ENCODE data around the gene C21orf58. TPM values are rescaled to one million over a fixed set of nuclear protein-coding genes. Genes with fewer than 3 reads are reported as not detected.

Gene C21orf58
- total RNA-seq, 1 experiment from 2014 or later, result 10.8 TPM

DNA sequence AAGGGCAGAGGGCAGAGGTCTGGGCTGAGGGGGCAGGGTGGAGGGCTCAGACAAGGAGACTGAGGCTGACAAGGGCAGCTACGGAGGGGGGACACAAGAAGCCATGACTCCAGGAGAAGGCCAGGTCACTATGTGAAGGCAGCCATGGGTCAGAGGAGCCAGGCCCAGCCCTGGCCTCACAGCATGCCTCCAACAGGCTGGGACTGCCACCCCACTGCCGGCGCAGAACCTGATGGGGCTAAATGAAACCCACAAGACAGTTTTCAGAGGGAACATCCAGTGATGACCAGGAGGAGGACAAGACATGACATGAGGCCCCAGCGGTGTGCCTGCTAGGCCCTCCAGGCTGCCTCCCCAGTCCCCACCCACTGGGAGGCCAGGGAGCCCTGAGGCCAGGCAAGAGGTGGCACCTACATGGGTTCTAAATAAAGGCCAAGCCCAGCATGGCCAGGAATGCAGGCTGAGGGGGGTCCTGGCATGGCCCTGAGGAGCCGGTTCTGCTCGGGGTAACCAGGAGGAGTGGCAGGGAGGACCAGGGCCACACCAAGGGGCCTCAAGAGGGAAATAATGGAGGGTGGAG is 67.8 kb downstream of the C21orf58 start:
- no peaks in the 10 kb centered on the region for H4K20me1 ChIP-seq (ENCODE audit: insufficient read depth)
- no peaks in the 10 kb centered on the region for H3K9me3 ChIP-seq (ENCODE audit: control insufficient read depth in 1 of 2, insufficient read depth in 1 of 2, low read depth in 1 of 2, low read length in 2 of 2)
- H3K27me3 ChIP-seq (ENCODE audit: insufficient read depth, low read length), result no peaks in the 10 kb centered on the region
- ChIA-PET RAD21 (ENCODE audit: low non-redundant PET in 1 of 2, low total read pairs in 2 of 2, uncharacterized antibody in 2 of 2, unreplicated experiment in 2 of 2) (no interaction called here), CTCF (no interaction called here), POLR2A (no interaction called here)
- BruUV-seq (replicated peaks), result no TSS peak
- no peak overlapping the region for H3K4me3 ChIP-seq (replicated peaks in 1 of 2; ENCODE audit: low read depth in 1 of 2, low read length in 2 of 2)
- H3K27ac ChIP-seq (ENCODE audit: low read depth, low read length), result no peak overlapping the region
- H3K9ac ChIP-seq (ENCODE audit: low read length), result no peak overlapping the region
- peaks cover 2% of the 10 kb centered on the region for H3K79me2 ChIP-seq (ENCODE audit: insufficient read depth, low read length)
- no peak overlapping the region for H3K4me2 ChIP-seq (ENCODE audit: low read length)
- peaks cover 39 to 72% of the 10 kb centered on the region in 2 experiments for H3K36me3 ChIP-seq (ENCODE audit: control insufficient read depth in 1 of 2, insufficient read depth in 2 of 2, low read length in 2 of 2)
- H3K9me2 ChIP-seq (ENCODE audit: insufficient read depth), result no peaks in the 10 kb centered on the region
- no peak for DNase-seq (ENCODE audit: low read depth, low spot score)
- TF ChIP-seq EGR1 (IDR thresholded peaks at IDR 0.05; ENCODE audit: low read depth), result no peak
- no peak for TF ChIP-seq YY1 (IDR thresholded peaks at IDR 0.05; ENCODE audit: extremely low read depth, insufficient replicate concordance, low read depth, low read length)
- no peak for TF ChIP-seq FOSL1 (IDR thresholded peaks at IDR 0.05; ENCODE audit: low read depth)
- TF ChIP-seq, protein P1, sequence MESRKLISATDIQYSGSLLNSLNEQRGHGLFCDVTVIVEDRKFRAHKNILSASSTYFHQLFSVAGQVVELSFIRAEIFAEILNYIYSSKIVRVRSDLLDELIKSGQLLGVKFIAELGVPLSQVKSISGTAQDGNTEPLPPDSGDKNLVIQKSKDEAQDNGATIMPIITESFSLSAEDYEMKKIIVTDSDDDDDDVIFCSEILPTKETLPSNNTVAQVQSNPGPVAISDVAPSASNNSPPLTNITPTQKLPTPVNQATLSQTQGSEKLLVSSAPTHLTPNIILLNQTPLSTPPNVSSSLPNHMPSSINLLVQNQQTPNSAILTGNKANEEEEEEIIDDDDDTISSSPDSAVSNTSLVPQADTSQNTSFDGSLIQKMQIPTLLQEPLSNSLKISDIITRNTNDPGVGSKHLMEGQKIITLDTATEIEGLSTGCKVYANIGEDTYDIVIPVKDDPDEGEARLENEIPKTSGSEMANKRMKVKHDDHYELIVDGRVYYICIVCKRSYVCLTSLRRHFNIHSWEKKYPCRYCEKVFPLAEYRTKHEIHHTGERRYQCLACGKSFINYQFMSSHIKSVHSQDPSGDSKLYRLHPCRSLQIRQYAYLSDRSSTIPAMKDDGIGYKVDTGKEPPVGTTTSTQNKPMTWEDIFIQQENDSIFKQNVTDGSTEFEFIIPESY (IDR thresholded peaks at IDR 0.05; ENCODE audit: extremely low read depth, insufficient replicate concordance, low read length), result no peak
- TF ChIP-seq JUND (IDR thresholded peaks at IDR 0.05), result no peak
- TF ChIP-seq CBX3 (IDR thresholded peaks at IDR 0.05; ENCODE audit: low read depth), result no peak
- TF ChIP-seq, protein P2, sequence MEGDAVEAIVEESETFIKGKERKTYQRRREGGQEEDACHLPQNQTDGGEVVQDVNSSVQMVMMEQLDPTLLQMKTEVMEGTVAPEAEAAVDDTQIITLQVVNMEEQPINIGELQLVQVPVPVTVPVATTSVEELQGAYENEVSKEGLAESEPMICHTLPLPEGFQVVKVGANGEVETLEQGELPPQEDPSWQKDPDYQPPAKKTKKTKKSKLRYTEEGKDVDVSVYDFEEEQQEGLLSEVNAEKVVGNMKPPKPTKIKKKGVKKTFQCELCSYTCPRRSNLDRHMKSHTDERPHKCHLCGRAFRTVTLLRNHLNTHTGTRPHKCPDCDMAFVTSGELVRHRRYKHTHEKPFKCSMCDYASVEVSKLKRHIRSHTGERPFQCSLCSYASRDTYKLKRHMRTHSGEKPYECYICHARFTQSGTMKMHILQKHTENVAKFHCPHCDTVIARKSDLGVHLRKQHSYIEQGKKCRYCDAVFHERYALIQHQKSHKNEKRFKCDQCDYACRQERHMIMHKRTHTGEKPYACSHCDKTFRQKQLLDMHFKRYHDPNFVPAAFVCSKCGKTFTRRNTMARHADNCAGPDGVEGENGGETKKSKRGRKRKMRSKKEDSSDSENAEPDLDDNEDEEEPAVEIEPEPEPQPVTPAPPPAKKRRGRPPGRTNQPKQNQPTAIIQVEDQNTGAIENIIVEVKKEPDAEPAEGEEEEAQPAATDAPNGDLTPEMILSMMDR (IDR thresholded peaks at IDR 0.05 in 2 of 3, conservative IDR thresholded peaks at IDR 0.05 in 1 of 3; ENCODE audit: borderline replicate concordance in 1 of 3, insufficient read depth in 1 of 3, low read depth in 2 of 3, low read length in 2 of 3), result no peak
- TF ChIP-seq POLR2A (IDR thresholded peaks at IDR 0.05; ENCODE audit: borderline replicate concordance, extremely low read depth, insufficient read depth, insufficient read length), result no peak
- TF ChIP-seq ELF1 (IDR thresholded peaks at IDR 0.05; ENCODE audit: borderline replicate concordance, low read depth), result no peak
- TF ChIP-seq POLR2AphosphoS5 (IDR thresholded peaks at IDR 0.05; ENCODE audit: low read depth, low read length), result no peak
- no peak for TF ChIP-seq ATF3 (IDR thresholded peaks at IDR 0.05)
- TF ChIP-seq EZH2phosphoT487 (IDR thresholded peaks at IDR 0.05; ENCODE audit: borderline replicate concordance), result no peak
- H2AFZ ChIP-seq (ENCODE audit: low read depth, low read length, poor library complexity, severe bottlenecking), result no peak overlapping the region
- no peaks in the 10 kb centered on the region for H3K4me1 ChIP-seq (ENCODE audit: control insufficient read depth in 1 of 2, insufficient read depth in 2 of 2, low read length in 2 of 2)
- intact Hi-C loops (cut with micrococcal nuclease), result no loop called here
- peak; percentile 23; the same call in 1 of the 2 replicates for ATAC-seq
